ENCODE results near the gene SOX30. TPM values are rescaled to one million over a fixed set of nuclear protein-coding genes. Genes with fewer than 3 reads are reported as not detected.
"Not testable (repeated sequence)": the region's sequence is repeated elsewhere in the genome, so short reads cannot be mapped to it uniquely, and the experiment has no call there.

Gene SOX30
- under 1 TPM in 5 of 9 donors, not detected in 4; 0.11 to 0.72 (median 0.20) TPM for total RNA-seq
- polyA plus RNA-seq: under 1 TPM in 2 of 3 donors, not detected in 1; 0.03 to 0.27 TPM
- long read RNA-seq, donor 1: 0 reads
- long read RNA-seq, donor 2, partial matches to known transcripts: 0 of 7 reads
- long read RNA-seq, donor 2, other reads (novel, unspliced or antisense): 7 of 7 reads
- long read RNA-seq, donor 3: 0 reads
- long read RNA-seq, donor 4: 0 reads
- long read RNA-seq, donor 5: 0 reads
- long read RNA-seq, donor 6: 0 reads
- long read RNA-seq, donor 7, partial matches to known transcripts: 12 of 22 reads
- long read RNA-seq, donor 7, other reads (novel, unspliced or antisense): 10 of 22 reads
- long read RNA-seq, donor 8, partial matches to known transcripts: 15 of 37 reads
- long read RNA-seq, donor 8, other reads (novel, unspliced or antisense): 22 of 37 reads
- long read RNA-seq, donor 9, partial matches to known transcripts: 0 of 17 reads
- long read RNA-seq, donor 9, other reads (novel, unspliced or antisense): 17 of 17 reads
- long read RNA-seq, donor 10: 0 reads

GRCh38 chr5:157652377-157652692 is at the start of gene SOX30:
SOX30 (minus strand) TSS chr5:157652438; CDS start chr5:157652078, 360 bp downstream.
- intact Hi-C loops (cut with DNase I): no loop called here
- H3K36me3 ChIP-seq (replicated peaks in 1 of 2): no peaks in the 10 kb centered on the region
- TF ChIP-seq POLR2A (IDR thresholded peaks at IDR 0.05) (no peak), CTCF (IDR thresholded peaks at IDR 0.05) (no peak)
- peaks cover 0 to 5% of the 10 kb centered on the region in 2 donors for H3K4me1 ChIP-seq (replicated peaks in 1 of 2)
- no peak within 1 kb of the TSS for H3K27ac ChIP-seq
- no peak for DNase-seq
- peaks cover 0 to under 1% (median 0%) of the 10 kb centered on the region in 3 donors for H3K9me3 ChIP-seq (replicated peaks in 1 of 3)
- no peaks in the 10 kb centered on the region for H3K27me3 ChIP-seq
- peak within 1 kb of the TSS in 2 of 4 donors; percentile 13 to 65 for H3K4me3 ChIP-seq
- WGBS, 4 donors: 82 to 93% (median 89%) methylated on average over 15 of the region's 15 CpGs

GRCh38 chr5:157698674-157699073 is 46.4 kb upstream of the SOX30 start:
- H3K4me1 ChIP-seq (replicated peaks in 1 of 2); DNase-seq; H3K27ac ChIP-seq; H3K4me3 ChIP-seq; H3K27me3 ChIP-seq; H3K36me3 ChIP-seq (replicated peaks in 1 of 2); intact Hi-C loops (cut with DNase I): not testable (repeated sequence)
- WGBS, 4 donors: 69 to 84% (median 70%) methylated on average over 4 of the region's 4 CpGs
- H3K9me3 ChIP-seq (replicated peaks in 1 of 3): peaks cover 0 to 14% (median 0%) of the 10 kb centered on the region in 3 donors

GRCh38 chr5:157696154-157696553 is 43.9 kb upstream of the SOX30 start:
- not testable (repeated sequence) for H3K4me3 ChIP-seq

GRCh38 chr5:157693816-157694215 is 41.6 kb upstream of the SOX30 start:
- H3K4me3 ChIP-seq; H3K27ac ChIP-seq; DNase-seq; H3K36me3 ChIP-seq (replicated peaks in 1 of 2); intact Hi-C loops (cut with DNase I); H3K27me3 ChIP-seq; H3K4me1 ChIP-seq (replicated peaks in 1 of 2); H3K9me3 ChIP-seq (replicated peaks in 1 of 3): not testable (repeated sequence)
- WGBS, 4 donors: 87 to 96% (median 92%) methylated on average over 5 to 25 of the region's 25 CpGs; no CpG with 5 or more reads in 1 of the 4 donors

More at GRCh38 chr5:157696154-157696553, 43.9 kb upstream of the SOX30 start:
- H3K27ac ChIP-seq; DNase-seq; H3K27me3 ChIP-seq; intact Hi-C loops (cut with DNase I); H3K4me1 ChIP-seq (replicated peaks in 1 of 2); H3K9me3 ChIP-seq (replicated peaks in 1 of 3); H3K36me3 ChIP-seq (replicated peaks in 1 of 2): not testable (repeated sequence)
- 84 to 90% (median 88%) methylated on average over 3 of the region's 3 CpGs for WGBS, 4 donors

GRCh38 chr5:157690690-157691433 is 38.6 kb upstream of the SOX30 start:
- no peak overlapping the region for H3K27ac ChIP-seq
- no peaks in the 10 kb centered on the region for H3K27me3 ChIP-seq
- intact Hi-C loops (cut with DNase I): no loop called here
- WGBS, 4 donors: 67 to 90% (median 73%) methylated on average over 36 to 53 of the region's 53 CpGs
- H3K36me3 ChIP-seq (replicated peaks in 1 of 2): no peaks in the 10 kb centered on the region
- no peaks in the 10 kb centered on the region for H3K4me1 ChIP-seq (replicated peaks in 1 of 2)
- H3K9me3 ChIP-seq (replicated peaks in 1 of 3): no peaks in the 10 kb centered on the region
- no peak overlapping the region for H3K4me3 ChIP-seq
- no peak for DNase-seq
- TF ChIP-seq POLR2A (IDR thresholded peaks at IDR 0.05) (no peak), CTCF (IDR thresholded peaks at IDR 0.05) (no peak)

All from adrenal gland (tissue), 19 donors.